Panc1 (cell line): Measurements from ENCODE around the gene ZNF354C. TPM values are rescaled to one million over a fixed set of nuclear protein-coding genes. Genes with fewer than 3 reads are reported as not detected.

Source experiments
- ATAC-seq: fragments of 200-7000 bp; cut with Tn5 transposase; 2 replicates; pipeline ENCODE4 v1.9.1; 2020; ENCODE audit warnings: mild to moderate bottlenecking, moderate library complexity
- BruUV-seq: library from RNA; stranded (reverse); fragments of 400-500 nt; replicated peaks from 2 replicates; lab custom pipeline; 2021; lab: Mats Ljungman, UMichigan
- CTCF ChIA-PET: fragments of 300-600 bp; sonication (Branson Sonifier 250); formaldehyde crosslinking; loops from one replicate; lab custom pipeline; 2022; ENCODE audit warnings: antibody characterized with exemption; lab: Charles Lee
- POLR2A ChIA-PET: fragments of 300-600 bp; sonication (Branson Sonifier 250); formaldehyde crosslinking; loops from one replicate; lab custom pipeline; 2022; ENCODE audit warnings: antibody characterized with exemption; lab: Charles Lee
- DNase-seq: peaks from one replicate; pipeline ENCODE4 v3.0.0-alpha.2; 2010; ENCODE audit warnings: low read depth, low spot score
- H3K27ac ChIP-seq: 2 replicates; pipeline ENCODE4 v1.5.1; 2011; ENCODE audit warnings: mild to moderate bottlenecking, low read length, inconsistent platforms
- H3K27me3 ChIP-seq: fragments of 200-500 bp; sonication (Bioruptor generic); 2 replicates; pipeline ENCODE4 v1.6.0; 2014; ENCODE audit warnings: low read length, inconsistent platforms; ENCODE audit not compliant: control insufficient read depth, insufficient read depth
- H3K36me3 ChIP-seq: fragments of 200-500 bp; sonication (Bioruptor generic); 2 replicates; pipeline ENCODE4 v1.5.1; 2014; ENCODE audit warnings: inconsistent platforms, mild to moderate bottlenecking, low read length, moderate library complexity; ENCODE audit not compliant: control insufficient read depth, insufficient read depth
- H3K4me1 ChIP-seq: 2 replicates; pipeline ENCODE4 v1.5.1; 2011; ENCODE audit warnings: inconsistent platforms, mild to moderate bottlenecking, low read length, moderate library complexity; ENCODE audit not compliant: control insufficient read depth, insufficient read depth
- H3K4me3 ChIP-seq, 2 experiments: 2 replicates each; pipeline ENCODE4 v1.5.1; 2011 to 2012; ENCODE audit warnings: low read depth in 2 of 2, low read length in 2 of 2, mild to moderate bottlenecking in 2 of 2, inconsistent platforms in 1 of 2, moderate library complexity in 1 of 2
- H3K9me3 ChIP-seq: fragments of 200-500 bp; sonication (Bioruptor generic); 2 replicates; pipeline ENCODE4 v1.5.1; 2014; ENCODE audit warnings: low read depth, mild to moderate bottlenecking, inconsistent platforms, low read length, moderate library complexity; ENCODE audit not compliant: control insufficient read depth, insufficient read depth
- CTCF ChIP-seq: fragments of 450-650 bp; IDR thresholded peaks from 2 replicates; pipeline ENCODE4 v1.5.1; 2017; ENCODE audit warnings: mild to moderate bottlenecking
- POLR2AphosphoS5 ChIP-seq: IDR thresholded peaks from 2 replicates; pipeline ENCODE4 v1.6.1; 2012; ENCODE audit warnings: mild to moderate bottlenecking, low read depth, low read length, moderate library complexity
- REST ChIP-seq, 2 experiments: IDR thresholded peaks; 2 replicates each; pipeline ENCODE4 v1.6.1; 2011 to 2012; ENCODE audit warnings: low read depth in 2 of 2, control low read depth in 1 of 2, low read length in 1 of 2, mild to moderate bottlenecking in 1 of 2, moderate library complexity in 1 of 2; ENCODE audit not compliant: insufficient read depth in 1 of 2
- SIN3A ChIP-seq: IDR thresholded peaks from 2 replicates; pipeline ENCODE4 v1.6.1; 2012; ENCODE audit warnings: low read depth, mild to moderate bottlenecking, low read length, moderate library complexity, borderline replicate concordance; ENCODE audit not compliant: insufficient read depth
- TCF7L2 ChIP-seq: IDR thresholded peaks from 2 replicates; pipeline ENCODE4 v1.6.1; 2011; ENCODE audit warnings: mild to moderate bottlenecking, low read depth, low read length, inconsistent platforms
- in situ Hi-C: cut with HindIII; loops from 2 replicates; pipeline ENCODE4 v1.10.0; 2016; ENCODE audit warnings: low sequenced_read_pairs, low pct_unique_long_range_greater_than_20kb
- intact Hi-C: fragments of 100-400 bp; cut with micrococcal nuclease; formaldehyde crosslinking; loops from one replicate; pipeline ENCODE4 v1.10.0; 2022; ENCODE audit not compliant: unreplicated experiment
- total RNA-seq: library from RNA; stranded (reverse); gene quantifications from one replicate; pipeline ENCODE4 v1.2.1, GENCODE V29; 2021; ENCODE audit not compliant: unreplicated experiment

Gene ZNF354C
- total RNA-seq, 1 experiment from 2014 or later, result 4.3 TPM

GRCh38 chr5:179128976-179129375 is 68.8 kb downstream of the ZNF354C start:
- TF ChIP-seq TCF7L2, result no peak
- no peak for TF ChIP-seq SIN3A
- no peak for TF ChIP-seq CTCF
- no peak for TF ChIP-seq REST (IDR thresholded peaks at IDR 0.05; ENCODE audit: insufficient read depth in 1 of 2, low read depth in 2 of 2, low read length in 1 of 2)
- TF ChIP-seq POLR2AphosphoS5, result no peak
- ATAC-seq (no peak), DNase-seq (no peak)
- BruUV-seq, result no TSS peak
- Histone ChIP-seq H3K4me3 (no peak overlapping the region), H3K27ac (no peak overlapping the region), H3K4me1 (no peaks in the 10 kb centered on the region), H3K27me3 (no peaks in the 10 kb centered on the region), H3K36me3 (no peaks in the 10 kb centered on the region), H3K9me3 (no peaks in the 10 kb centered on the region)
- CTCF ChIA-PET, result no interaction called here
- POLR2A ChIA-PET, result no interaction called here
- intact Hi-C loops, result no loop called here
- in situ Hi-C loops, result no loop called here

- H3K27me3 ChIP-seq, result no peaks in the 10 kb centered on the region
- no peaks in the 10 kb centered on the region for H3K4me1 ChIP-seq
- H3K4me3 ChIP-seq, result no peak overlapping the region
- no peak for TF ChIP-seq TCF7L2
- ATAC-seq (no peak), DNase-seq (no peak)
- H3K27ac ChIP-seq, result no peak overlapping the region
- ChIA-PET POLR2A (no interaction called here), CTCF (no interaction called here)
- H3K9me3 ChIP-seq, result no peaks in the 10 kb centered on the region
- intact Hi-C loops (no loop called here), in situ Hi-C loops (no loop called here)
- BruUV-seq, result no TSS peak
- H3K36me3 ChIP-seq, result no peaks in the 10 kb centered on the region
Measured at GRCh38 chr5:179129607-179130071, 69.5 kb downstream of the ZNF354C start.

- in situ Hi-C loops, result no loop called here
- CTCF ChIA-PET, result no interaction called here
Measured at GRCh38 chr5:179130101-179130681, 70.0 kb downstream of the ZNF354C start.

More at GRCh38 chr5:179130101-179130681, 70.0 kb downstream of the ZNF354C start:
- TF ChIP-seq REST (IDR thresholded peaks at IDR 0.05; ENCODE audit: insufficient read depth in 1 of 2, low read depth in 2 of 2, low read length in 1 of 2) (no peak), CTCF (no peak), TCF7L2 (no peak), SIN3A (no peak), POLR2AphosphoS5 (no peak)
- H3K4me1 ChIP-seq, result no peaks in the 10 kb centered on the region
- no peak overlapping the region for H3K4me3 ChIP-seq
- intact Hi-C loops, result no loop called here
- H3K9me3 ChIP-seq, result no peaks in the 10 kb centered on the region
- H3K36me3 ChIP-seq, result no peaks in the 10 kb centered on the region
- no peak for DNase-seq
- no TSS peak for BruUV-seq
- no peak for ATAC-seq
- no peaks in the 10 kb centered on the region for H3K27me3 ChIP-seq
- no peak overlapping the region for H3K27ac ChIP-seq
- POLR2A ChIA-PET, result interaction anchor here (0.6 kb wide), 1 partner anchor 471 kb away, joined by 3 read pairs; no protein-coding TSS in a partner anchor
